GM21619 (cell line): Measurements from ENCODE around the gene METTL22.

ENCODE experiments used
- ATAC-seq: cut with Tn5 transposase; IDR thresholded peaks from one replicate; pipeline ENCODE4 v1.9.1; 2021; ENCODE audit not compliant: unreplicated experiment

Gene METTL22

DNA sequence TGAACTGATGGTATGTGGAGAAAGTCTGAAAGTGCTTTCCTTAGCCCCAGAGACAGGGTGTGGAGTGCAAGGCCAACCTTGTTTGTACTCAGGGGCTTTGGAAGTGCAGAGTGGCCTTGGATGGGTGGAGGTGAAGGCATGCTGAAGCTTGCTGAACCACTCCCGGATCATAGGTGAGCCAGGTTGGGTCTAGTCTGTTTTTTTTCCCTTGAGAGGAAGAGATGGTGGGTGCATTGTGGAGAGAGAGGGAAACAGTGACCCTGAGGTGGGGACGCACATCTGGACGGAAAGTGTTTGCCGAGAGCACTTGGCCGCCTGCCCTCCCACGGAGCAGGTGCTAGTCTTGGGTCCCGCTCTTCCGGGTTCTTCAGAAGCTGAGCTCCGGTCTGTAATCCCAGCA, 65.4 kb downstream of the METTL22 start:
- ATAC-seq, result no peak

DNA sequence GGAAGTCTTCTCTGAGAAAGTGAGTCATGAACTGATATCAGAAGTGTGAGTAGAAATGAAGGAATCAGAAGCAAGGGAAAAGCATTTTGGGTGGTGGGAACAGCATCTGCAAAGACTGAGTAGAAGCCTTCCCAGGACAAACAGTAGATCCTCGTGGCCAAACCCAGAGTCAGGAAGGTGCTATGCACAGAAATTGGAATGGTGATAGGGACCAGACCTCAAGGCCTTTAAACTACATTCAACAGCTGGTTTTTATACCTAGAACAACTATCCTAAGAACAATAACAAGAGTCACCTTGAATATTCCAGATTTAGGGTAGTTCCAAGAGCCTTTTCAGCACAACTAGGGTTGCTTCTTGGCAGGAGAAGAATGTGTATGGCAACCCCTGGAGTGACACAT, 68.2 kb downstream of the METTL22 start:
- ATAC-seq, result no peak

DNA sequence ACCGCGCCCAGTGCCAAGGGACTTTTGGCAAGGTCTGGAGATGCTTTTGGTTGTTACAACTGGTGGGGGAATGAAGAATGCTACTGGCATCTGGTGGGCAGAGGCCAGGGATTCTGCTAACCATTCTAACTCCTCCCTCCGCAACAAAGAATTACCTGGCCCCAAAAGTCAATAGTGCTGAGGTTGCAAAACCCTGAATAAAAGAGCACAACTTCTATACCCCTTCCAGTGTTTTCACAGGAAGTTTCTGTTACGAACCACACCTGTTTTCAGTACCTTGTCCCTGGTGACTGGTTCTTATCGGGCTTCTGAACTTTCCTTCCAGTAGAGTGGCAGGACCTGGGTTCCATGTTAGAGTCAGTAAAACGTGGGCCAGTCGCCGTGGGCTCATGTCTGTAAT, 70.2 kb downstream of the METTL22 start:
- no peak for ATAC-seq

DNA sequence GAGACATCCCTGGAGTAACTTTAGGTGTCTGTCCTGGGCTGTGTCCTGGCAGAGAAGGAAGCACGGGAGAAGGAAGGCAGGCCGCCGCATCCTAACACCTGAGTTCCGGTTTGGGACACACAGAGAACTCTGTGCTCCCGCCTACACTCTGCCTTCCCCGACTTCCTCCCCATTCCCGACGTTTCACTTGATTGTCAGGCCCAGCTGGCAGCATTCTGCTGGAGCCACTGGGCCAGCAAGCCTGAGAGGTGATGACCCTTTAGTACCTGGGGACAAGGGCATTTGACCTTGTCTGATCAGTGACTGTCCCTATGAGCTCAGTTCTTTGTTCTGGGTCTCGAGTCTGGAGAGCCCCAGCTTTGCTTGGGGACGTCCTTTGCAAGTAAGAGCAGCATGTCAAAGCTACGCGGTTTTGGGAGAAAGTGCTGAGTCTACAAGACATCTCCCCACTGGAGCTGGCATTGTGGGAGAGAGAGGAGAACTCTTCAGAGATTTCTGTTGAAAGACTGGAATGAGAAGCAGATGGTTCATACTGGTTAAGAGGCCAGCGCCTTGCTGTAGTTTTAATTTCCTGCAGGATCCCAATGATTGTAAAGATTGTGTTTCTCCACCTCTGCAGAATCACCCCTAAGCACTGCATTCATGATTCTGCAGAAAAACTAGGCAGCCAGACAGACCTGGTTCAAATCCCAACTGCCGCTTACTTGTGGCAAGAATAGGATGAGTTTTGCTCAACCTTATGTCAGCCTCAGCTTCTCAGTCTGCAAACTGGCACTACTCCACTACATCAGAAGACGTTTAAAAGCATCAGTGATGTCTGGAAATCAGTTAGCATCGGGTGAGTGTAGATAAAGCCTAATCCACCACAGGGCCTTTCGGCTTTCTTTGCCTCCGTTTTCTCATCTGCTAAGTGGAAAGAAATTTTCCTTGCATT, 73.6 kb downstream of the METTL22 start:
- no peak for ATAC-seq

DNA sequence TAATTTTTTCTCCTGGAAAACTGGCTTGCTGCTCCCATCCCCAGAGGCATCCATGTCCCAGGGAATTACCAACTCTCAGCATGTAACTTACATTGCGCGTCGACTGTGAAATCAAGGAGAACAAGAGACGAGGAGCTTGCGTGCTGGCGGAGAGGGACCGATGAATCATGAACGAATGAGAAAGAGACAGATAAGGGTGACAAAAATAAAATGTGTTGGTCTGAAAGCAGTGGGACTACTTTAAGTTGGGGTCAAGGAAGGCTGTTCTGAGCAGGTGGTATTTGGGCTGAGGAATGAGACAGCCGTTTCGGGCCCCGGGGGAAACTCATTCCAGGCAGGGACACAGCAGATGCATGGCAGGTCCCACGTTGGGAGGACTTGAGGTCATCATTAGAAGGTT, 75.4 kb downstream of the METTL22 start:
- no peak for ATAC-seq

DNA sequence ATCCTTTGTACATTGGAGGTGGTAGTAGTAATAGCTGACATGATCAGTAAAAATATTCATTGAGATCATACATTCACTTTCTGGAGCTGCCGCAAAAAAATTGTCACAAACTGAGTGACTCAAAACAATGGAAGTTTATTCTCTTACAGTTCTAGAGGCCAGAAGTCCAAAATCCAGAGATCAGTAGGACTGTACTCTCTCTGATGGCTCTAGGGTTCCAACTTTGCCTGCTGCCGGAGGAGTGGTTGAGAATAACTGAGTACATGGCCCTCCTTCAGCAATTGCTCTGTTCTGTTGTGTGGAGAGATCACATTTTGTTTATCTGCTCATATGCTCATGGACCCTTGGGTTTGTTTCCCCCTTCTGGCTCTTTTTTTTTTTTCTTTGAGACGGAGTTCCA, 76.5 kb downstream of the METTL22 start:
- ATAC-seq, result no peak
